ENCODE data around the gene PKP4. TPM values are rescaled to one million over a fixed set of nuclear protein-coding genes. Genes with fewer than 3 reads are reported as not detected.

PKP4 gene
- total RNA-seq, 1 donor from 2014 or later: 25.2 TPM

Other genes with a start within 250 kb of the PKP4 start
- not detected in 2 replicates for gene CCDC148, start 199 bp upstream of the PKP4 start, total RNA-seq

All from T-helper 1 cell treated with Interleukin-12 subunit alpha and Interleukin-12 subunit beta and Interleukin-4 antibody, amounts not matched to agents 30 ng/mL and 1 ng/mL, for 36 hours (primary cell).